PC-3 (cell line): ENCODE data around the gene OSBPL6. TPM values are rescaled to one million over a fixed set of nuclear protein-coding genes. Genes with fewer than 3 reads are reported as not detected.
A peak's percentile ranks its signal among the peaks of the same experiment; 100 is the strongest.

Experiments used
- ATAC-seq: fragments of 200-7000 bp; cut with Tn5 transposase; 2 replicates; pipeline ENCODE4 v1.9.1; 2020; ENCODE audit warnings: mild to moderate bottlenecking, moderate library complexity
- BruUV-seq: library from RNA; stranded (reverse); fragments of 400-500 nt; replicated peaks from 2 replicates; lab custom pipeline; 2021; lab: Mats Ljungman, UMichigan
- CTCF ChIA-PET: fragments of 300-600 bp; sonication (Branson Sonifier 250); formaldehyde crosslinking; loops from one replicate; lab custom pipeline; 2022; ENCODE audit warnings: antibody characterized with exemption; lab: Charles Lee
- POLR2A ChIA-PET: fragments of 300-600 bp; sonication (Branson Sonifier 250); formaldehyde crosslinking; loops from one replicate; lab custom pipeline; 2022; ENCODE audit warnings: antibody characterized with exemption; ENCODE audit not compliant: unreplicated experiment; lab: Charles Lee
- DNase-seq: peaks from one replicate; pipeline ENCODE4 v3.0.0-alpha.2; 2015
- H2AFZ ChIP-seq: fragments of 300-600 bp; sonication (generic); 2 replicates; pipeline ENCODE4 v1.6.0; 2016; ENCODE audit warnings: antibody characterized with exemption, low read length
- H3F3A ChIP-seq: fragments of 300-600 bp; sonication (generic); one replicate; pipeline ENCODE4 v1.6.0; 2017; ENCODE audit warnings: antibody characterized with exemption, low read length, control low read depth, mild to moderate bottlenecking; ENCODE audit not compliant: unreplicated experiment
- H3K27ac ChIP-seq: fragments of 300-600 bp; sonication (generic); 2 replicates; pipeline ENCODE4 v1.5.1; 2016; ENCODE audit warnings: mild to moderate bottlenecking, low read length
- H3K27me3 ChIP-seq: fragments of 300-600 bp; sonication (generic); 2 replicates; pipeline ENCODE4 v1.6.1; 2016; ENCODE audit warnings: low read length, mixed read lengths
- H3K36me3 ChIP-seq: fragments of 300-600 bp; sonication (generic); 2 replicates; pipeline ENCODE4 v1.6.1; 2016; ENCODE audit warnings: low read depth, mixed run types, low read length, mixed read lengths
- H3K4me1 ChIP-seq: fragments of 300-600 bp; sonication (generic); 2 replicates; pipeline ENCODE4 v1.5.1; 2016; ENCODE audit warnings: low read length; ENCODE audit not compliant: insufficient read depth
- H3K4me2 ChIP-seq: fragments of 300-600 bp; sonication (generic); 2 replicates; pipeline ENCODE4 v1.6.0; 2016; ENCODE audit warnings: low read length
- H3K4me3 ChIP-seq: fragments of 300-600 bp; sonication (generic); 2 replicates; pipeline ENCODE4 v1.5.1; 2016; ENCODE audit warnings: mild to moderate bottlenecking, low read length, mixed read lengths
- H3K79me2 ChIP-seq: fragments of 300-600 bp; sonication (generic); 2 replicates; pipeline ENCODE4 v1.6.1; 2017; ENCODE audit warnings: low read length, mixed read lengths
- H3K9ac ChIP-seq: fragments of 300-600 bp; sonication (generic); 2 replicates; pipeline ENCODE4 v1.6.0; 2016; ENCODE audit warnings: mild to moderate bottlenecking, low read length
- H3K9me2 ChIP-seq: fragments of 300-600 bp; sonication (generic); replicated peaks from 2 replicates; pipeline ENCODE4 v1.6.1; 2016; ENCODE audit warnings: mixed run types, low read length, mixed read lengths
- H3K9me3 ChIP-seq: fragments of 300-600 bp; sonication (generic); 2 replicates; pipeline ENCODE4 v1.6.1; 2016; ENCODE audit warnings: low read length, mixed read lengths
- H4K20me1 ChIP-seq: fragments of 300-600 bp; sonication (generic); 2 replicates; pipeline ENCODE4 v1.6.1; 2016; ENCODE audit warnings: low read length, mixed read lengths
- EZH2 ChIP-seq: fragments of 300-600 bp; sonication (generic); IDR thresholded peaks from one replicate; pipeline ENCODE4 v1.6.1; 2017; ENCODE audit warnings: antibody characterized with exemption, mild to moderate bottlenecking, low read length; ENCODE audit not compliant: unreplicated experiment
- EZH2phosphoT487 ChIP-seq: fragments of 300-600 bp; sonication (generic); IDR thresholded peaks from 2 replicates; pipeline ENCODE4 v1.6.1; 2018; ENCODE audit warnings: mild to moderate bottlenecking, antibody characterized with exemption, low read length, borderline replicate concordance
- intact Hi-C: fragments of 100-400 bp; cut with micrococcal nuclease; formaldehyde crosslinking; loops from 2 replicates; pipeline ENCODE4 v1.9.0; 2023
- total RNA-seq: library from RNA; depleted of rRNA; stranded (reverse); fragments of >200 nt; gene quantifications from 2 replicates; pipeline ENCODE4 v1.2.3, GENCODE V29; 2014
- TF ChIP-seq, protein P1 (sequence below): fragments of 300-600 bp; sonication (generic); conservative IDR thresholded peaks from 2 replicates; pipeline ENCODE4 v1.5.1; 2017; ENCODE audit warnings: antibody characterized with exemption, low read depth, mild to moderate bottlenecking, low read length

The OSBPL6 gene
- total RNA-seq, 1 experiment from 2014 or later = 4.0 TPM

GRCh38 chr2:178380763-178381162, 186.5 kb downstream of the OSBPL6 start:
- peaks cover 6% of the 10 kb centered on the region for H3K4me1 ChIP-seq
- H3K4me3 ChIP-seq = no peak overlapping the region
- no peaks in the 10 kb centered on the region for H3K9me2 ChIP-seq
- H3K36me3 ChIP-seq = no peaks in the 10 kb centered on the region
- no peak overlapping the region for H3K9ac ChIP-seq
- H3K27me3 ChIP-seq = no peaks in the 10 kb centered on the region
- BruUV-seq = no TSS peak
- no peak overlapping the region for H2AFZ ChIP-seq
- TF ChIP-seq EZH2 = no peak
- TF ChIP-seq, protein P1, sequence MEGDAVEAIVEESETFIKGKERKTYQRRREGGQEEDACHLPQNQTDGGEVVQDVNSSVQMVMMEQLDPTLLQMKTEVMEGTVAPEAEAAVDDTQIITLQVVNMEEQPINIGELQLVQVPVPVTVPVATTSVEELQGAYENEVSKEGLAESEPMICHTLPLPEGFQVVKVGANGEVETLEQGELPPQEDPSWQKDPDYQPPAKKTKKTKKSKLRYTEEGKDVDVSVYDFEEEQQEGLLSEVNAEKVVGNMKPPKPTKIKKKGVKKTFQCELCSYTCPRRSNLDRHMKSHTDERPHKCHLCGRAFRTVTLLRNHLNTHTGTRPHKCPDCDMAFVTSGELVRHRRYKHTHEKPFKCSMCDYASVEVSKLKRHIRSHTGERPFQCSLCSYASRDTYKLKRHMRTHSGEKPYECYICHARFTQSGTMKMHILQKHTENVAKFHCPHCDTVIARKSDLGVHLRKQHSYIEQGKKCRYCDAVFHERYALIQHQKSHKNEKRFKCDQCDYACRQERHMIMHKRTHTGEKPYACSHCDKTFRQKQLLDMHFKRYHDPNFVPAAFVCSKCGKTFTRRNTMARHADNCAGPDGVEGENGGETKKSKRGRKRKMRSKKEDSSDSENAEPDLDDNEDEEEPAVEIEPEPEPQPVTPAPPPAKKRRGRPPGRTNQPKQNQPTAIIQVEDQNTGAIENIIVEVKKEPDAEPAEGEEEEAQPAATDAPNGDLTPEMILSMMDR = no peak
- no peak for TF ChIP-seq EZH2phosphoT487
- intact Hi-C loops = no loop called here
- H3K27ac ChIP-seq = 0 out of 2 replicates have a peak overlapping the region, but pooled peaks have one; percentile 14
- no peaks in the 10 kb centered on the region for H3F3A ChIP-seq
- ATAC-seq = peak; percentile 29; the same call in 1 of the 2 replicates
- no peak overlapping the region for H3K4me2 ChIP-seq
- ChIA-PET CTCF (no interaction called here), POLR2A (no interaction called here)
- DNase-seq = no peak
- H3K79me2 ChIP-seq = no peaks in the 10 kb centered on the region
- H3K9me3 ChIP-seq = no peaks in the 10 kb centered on the region
- H4K20me1 ChIP-seq = no peaks in the 10 kb centered on the region

- H3K9me2 ChIP-seq = no peaks in the 10 kb centered on the region
- no peak overlapping the region for H3K27ac ChIP-seq
- no peaks in the 10 kb centered on the region for H3K36me3 ChIP-seq
- ATAC-seq (no peak), DNase-seq (no peak)
- ChIA-PET POLR2A (no interaction called here), CTCF (no interaction called here)
- no peaks in the 10 kb centered on the region for H3K9me3 ChIP-seq
- intact Hi-C loops = no loop called here
- no peak overlapping the region for H2AFZ ChIP-seq
- no peak overlapping the region for H3K4me2 ChIP-seq
- no peaks in the 10 kb centered on the region for H3K27me3 ChIP-seq
- H3K9ac ChIP-seq = no peak overlapping the region
- BruUV-seq = no TSS peak
- no peak for TF ChIP-seq EZH2phosphoT487
- TF ChIP-seq, protein P1 = no peak
- TF ChIP-seq EZH2 = no peak
- H4K20me1 ChIP-seq = no peaks in the 10 kb centered on the region
- no peaks in the 10 kb centered on the region for H3F3A ChIP-seq
- H3K4me1 ChIP-seq = peaks cover 21% of the 10 kb centered on the region
- no peaks in the 10 kb centered on the region for H3K79me2 ChIP-seq
- no peak overlapping the region for H3K4me3 ChIP-seq
Measured at GRCh38 chr2:178383718-178384117, 189.4 kb downstream of the OSBPL6 start.

- Histone ChIP-seq H3K36me3 (no peaks in the 10 kb centered on the region), H3K27me3 (no peaks in the 10 kb centered on the region), H3K9me2 (no peaks in the 10 kb centered on the region), H3K79me2 (no peaks in the 10 kb centered on the region), H3K4me1 (peaks cover 21% of the 10 kb centered on the region), H3K4me3 (no peak overlapping the region), H2AFZ (peak overlapping the region; percentile 1; the same call in 1 of the 2 replicates), H3K9ac (no peak overlapping the region), H3K4me2 (peak overlapping the region; percentile 33; the same call in 1 of the 2 replicates), H3F3A (no peaks in the 10 kb centered on the region), H3K27ac (peak overlapping the region; percentile 42), H3K9me3 (no peaks in the 10 kb centered on the region), H4K20me1 (no peaks in the 10 kb centered on the region)
- ChIA-PET POLR2A (no interaction called here), CTCF (interaction anchor here (1.0 kb wide), 1 partner anchor 29 kb away, joined by 5 read pairs; no protein-coding TSS in a partner anchor)
- intact Hi-C loops = no loop called here
- peak; percentile 78 for ATAC-seq
- no TSS peak for BruUV-seq
- DNase-seq = peak; percentile 60
- TF ChIP-seq, protein P1 = no peak
- no peak for TF ChIP-seq EZH2phosphoT487
- no peak for TF ChIP-seq EZH2
Measured at GRCh38 chr2:178385595-178386148, 191.4 kb downstream of the OSBPL6 start.
